Stomach (tissue), 9 donors: ENCODE measurements around the gene PCDHA12. TPM values are rescaled to one million over a fixed set of nuclear protein-coding genes. Genes with fewer than 3 reads are reported as not detected.

Experiments
- DNase-seq, 2 donors: peaks; one replicate each; pipeline versions ENCODE4 v3.0.0 to v3.0.0-alpha.2; 2013 to 2019
- H3K27ac ChIP-seq, 5 donors: fragments of 200-600 bp in 4 of 5; sonication (generic) in 4 of 5; one replicate each; pipeline ENCODE4 v1.5.1; 2013 to 2019; ENCODE audit warnings: mild to moderate bottlenecking in 1 of 5, moderate library complexity in 1 of 5
- H3K27me3 ChIP-seq, 3 donors: fragments of 200-600 bp; sonication (generic); one replicate each; pipeline ENCODE4 v1.5.1; 2017 to 2019; ENCODE audit warnings: mixed run types in 1 of 3
- H3K36me3 ChIP-seq, 4 donors: fragments of 200-600 bp; sonication (generic); 1 replicate in 3 of 4; 2 replicates in 1 of 4; pipeline ENCODE4 v1.5.1; 2016 to 2019
- H3K4me1 ChIP-seq, 4 donors: fragments of 200-600 bp; sonication (generic); one replicate each; pipeline ENCODE4 v1.5.1; 2016 to 2019
- H3K4me3 ChIP-seq, 4 donors: fragments of 200-600 bp; sonication (generic) in 3 of 4; one replicate each; pipeline ENCODE4 v1.5.1; 2016 to 2019; ENCODE audit warnings: mild to moderate bottlenecking in 1 of 4
- H3K9me3 ChIP-seq, 4 donors: fragments of 200-600 bp; sonication (generic); one replicate each; pipeline ENCODE4 v1.5.1; 2016 to 2019
- EP300 ChIP-seq: sonication (generic); formaldehyde crosslinking; IDR thresholded peaks from one replicate; pipeline ENCODE4 v1.6.1; 2017; ENCODE audit warnings: antibody characterized with exemption
- POLR2A ChIP-seq, 4 donors: fragments of 450-650 bp; IDR thresholded peaks; one replicate each; pipeline ENCODE4 v1.6.1; 2016; ENCODE audit warnings: antibody characterized with exemption in 4 of 4, control low read depth in 2 of 4, mild to moderate bottlenecking in 1 of 4, moderate library complexity in 1 of 4
- POLR2AphosphoS5 ChIP-seq, 3 donors: sonication (generic); formaldehyde crosslinking; IDR thresholded peaks; one replicate each; pipeline ENCODE4 v1.6.1; 2016; ENCODE audit warnings: antibody characterized with exemption in 3 of 3
- WGBS, 5 donors: extraction: QIAGEN DNeasy Blood & Tissue Kit in 3 of 5; methylation state at CpG; one replicate each; pipeline versions ENCODE4 v1.1.5 to v1.1.7; 2013 to 2018; 5-methylcytosine and 5-hydroxymethylcytosine counted together
- intact Hi-C: fragments of 100-400 bp; cut with DNase I; formaldehyde crosslinking; loops from one replicate; pipeline ENCODE4 v1.15.1; 2023; ENCODE audit warnings: low total_unique reads
- polyA plus RNA-seq, 3 donors: library from polyadenylated mRNA; stranded (reverse); fragments of 200-250 nt; gene quantifications; one replicate each; pipeline ENCODE4 v1.2.3, GENCODE V29; 2013
- total RNA-seq, 5 donors: library from RNA; depleted of rRNA; stranded (reverse); fragments of >200 nt; gene quantifications; one replicate each; pipeline versions ENCODE4 v1.1.0 to v1.2.3, GENCODE V29; 2014 to 2016
- TF ChIP-seq, protein P1 (sequence below), 7 experiments: fragments of 450-650 bp in 4 of 7; fragments of 200-600 bp in 3 of 7; sonication (generic) in 3 of 7; IDR thresholded peaks; one replicate each; pipeline ENCODE4 v1.5.1; 2016 to 2019; ENCODE audit warnings: antibody characterized with exemption in 7 of 7, control low read depth in 2 of 7, mild to moderate bottlenecking in 1 of 7
- donor health status: healthy with polysubstance abuse.
- donor health status: Bipolar disorder and iron deficiency.
- donor health status: healthy.

Gene PCDHA12
- total and polyA plus RNA-seq, 8 donors = 0.05 to 2.2 (median 0.55) TPM; not detected in 5

DNA sequence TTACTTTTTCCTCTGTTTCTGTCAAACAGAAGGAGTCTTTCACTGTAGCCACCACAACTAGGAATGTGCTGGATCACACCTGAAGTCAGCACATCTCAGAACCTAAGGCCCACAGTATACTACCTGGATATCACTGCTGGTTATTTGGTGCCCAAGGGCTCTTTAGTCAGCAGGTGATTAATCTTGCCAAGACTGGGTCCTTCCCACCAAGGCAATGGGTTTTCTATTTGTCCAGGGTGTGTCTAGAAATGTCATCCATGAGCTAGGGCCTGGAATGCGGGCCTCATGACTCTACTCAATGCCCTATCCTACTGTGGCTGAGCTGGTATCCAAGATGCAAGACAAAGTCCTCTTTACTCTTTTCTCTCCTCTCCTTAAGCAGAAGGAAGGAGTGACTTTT, 41.2 kb downstream of the PCDHA12 start:
- Histone ChIP-seq H3K27me3 (no peaks in the 10 kb centered on the region), H3K4me3 (no peak overlapping the region), H3K9me3 (peaks cover 0 to 33% (median 14%) of the 10 kb centered on the region in 4 donors), H3K4me1 (no peaks in the 10 kb centered on the region), H3K36me3 (no peaks in the 10 kb centered on the region), H3K27ac (no peak overlapping the region)
- DNase-seq = no peak
- intact Hi-C loops = no loop called here
- TF ChIP-seq POLR2AphosphoS5 (IDR thresholded peaks at IDR 0.05) (no peak), POLR2A (IDR thresholded peaks at IDR 0.05) (no peak), EP300 (no peak)
- TF ChIP-seq, protein P1, sequence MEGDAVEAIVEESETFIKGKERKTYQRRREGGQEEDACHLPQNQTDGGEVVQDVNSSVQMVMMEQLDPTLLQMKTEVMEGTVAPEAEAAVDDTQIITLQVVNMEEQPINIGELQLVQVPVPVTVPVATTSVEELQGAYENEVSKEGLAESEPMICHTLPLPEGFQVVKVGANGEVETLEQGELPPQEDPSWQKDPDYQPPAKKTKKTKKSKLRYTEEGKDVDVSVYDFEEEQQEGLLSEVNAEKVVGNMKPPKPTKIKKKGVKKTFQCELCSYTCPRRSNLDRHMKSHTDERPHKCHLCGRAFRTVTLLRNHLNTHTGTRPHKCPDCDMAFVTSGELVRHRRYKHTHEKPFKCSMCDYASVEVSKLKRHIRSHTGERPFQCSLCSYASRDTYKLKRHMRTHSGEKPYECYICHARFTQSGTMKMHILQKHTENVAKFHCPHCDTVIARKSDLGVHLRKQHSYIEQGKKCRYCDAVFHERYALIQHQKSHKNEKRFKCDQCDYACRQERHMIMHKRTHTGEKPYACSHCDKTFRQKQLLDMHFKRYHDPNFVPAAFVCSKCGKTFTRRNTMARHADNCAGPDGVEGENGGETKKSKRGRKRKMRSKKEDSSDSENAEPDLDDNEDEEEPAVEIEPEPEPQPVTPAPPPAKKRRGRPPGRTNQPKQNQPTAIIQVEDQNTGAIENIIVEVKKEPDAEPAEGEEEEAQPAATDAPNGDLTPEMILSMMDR (IDR thresholded peaks at IDR 0.05) = no peak
- WGBS, 5 donors = 62 to 88% (median 72%) methylated on average over 1 of the region's 1 CpG

DNA sequence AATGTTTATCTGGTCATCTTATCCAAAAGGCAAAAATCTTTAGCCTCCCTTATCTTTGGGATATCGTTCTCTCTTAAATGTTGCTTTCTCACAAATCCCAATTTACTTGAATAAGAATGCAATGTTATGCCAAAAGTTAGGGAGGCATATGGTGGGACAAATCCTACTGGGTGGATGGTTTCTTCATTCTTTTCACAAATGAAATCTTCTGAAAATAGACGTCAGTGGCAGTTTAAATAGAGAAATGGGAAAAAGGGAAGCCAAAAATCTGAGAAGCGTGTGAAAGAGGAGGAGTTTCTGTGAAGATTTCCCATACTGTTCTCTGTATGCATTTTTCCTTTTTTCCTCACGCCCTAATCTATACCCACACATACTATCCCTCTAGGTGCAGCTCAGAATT, 48.5 kb downstream of the PCDHA12 start:
- intact Hi-C loops = no loop called here
- TF ChIP-seq, protein P1 (IDR thresholded peaks at IDR 0.05) = no peak
- TF ChIP-seq EP300 = no peak
- TF ChIP-seq POLR2A (IDR thresholded peaks at IDR 0.05) = no peak
- TF ChIP-seq POLR2AphosphoS5 (IDR thresholded peaks at IDR 0.05) = no peak

DNA sequence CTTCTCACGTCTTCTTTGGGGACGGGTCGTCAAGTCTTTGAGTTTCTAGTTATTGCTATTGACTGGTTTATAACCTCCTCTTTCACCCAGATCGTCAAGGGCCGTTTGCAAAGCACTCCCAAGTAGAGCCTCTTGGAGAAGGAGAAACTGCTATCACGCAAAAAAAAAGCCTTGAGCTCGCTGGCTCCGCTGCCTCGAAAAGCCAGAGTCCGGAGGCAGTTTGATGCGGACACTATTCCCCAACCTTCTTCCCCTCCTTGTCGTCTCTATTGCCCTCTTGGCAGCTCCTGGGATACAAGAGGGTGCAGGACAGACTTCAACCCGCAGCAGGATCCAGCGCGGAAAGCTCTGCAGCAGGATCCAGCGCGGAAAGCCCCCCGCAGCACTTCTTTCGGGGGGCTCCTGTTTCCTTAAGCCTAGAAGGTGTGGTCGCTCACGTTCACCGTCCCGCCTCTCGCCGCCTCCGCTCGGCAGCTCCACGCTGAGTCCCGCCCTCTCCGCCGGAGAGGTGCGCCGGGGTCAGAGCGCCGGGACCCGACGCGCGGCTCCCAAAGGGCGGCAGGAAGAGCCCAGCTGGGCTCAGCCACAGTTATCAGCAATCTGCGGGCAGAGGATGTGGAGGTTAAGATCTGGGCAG, 50.8 kb downstream of the PCDHA12 start, which contains the start of gene PCDHAC1:
TSS of gene PCDHAC1 (plus strand) at position 494 of the 637 bp plus-strand sequence. CDS start 594 bp downstream, outside the sequence.
- no peak for TF ChIP-seq POLR2A (IDR thresholded peaks at IDR 0.05)
- no peak for TF ChIP-seq POLR2AphosphoS5 (IDR thresholded peaks at IDR 0.05)
- TF ChIP-seq, protein P1 (IDR thresholded peaks at IDR 0.05) = no peak
- Histone ChIP-seq H3K9me3 (peaks cover 0 to 32% (median 4%) of the 10 kb centered on the region in 4 donors), H3K4me1 (peaks cover 7 to 22% (median 17%) of the 10 kb centered on the region in 4 donors), H3K27me3 (peaks cover 0 to 56% (median 47%) of the 10 kb centered on the region in 3 donors), H3K27ac (peak within 1 kb of the TSS in 3 of 5 donors; percentile 2 to 64 (median 40)), H3K4me3 (peak within 1 kb of the TSS; percentile 48 to 59 (median 54)), H3K36me3 (no peaks in the 10 kb centered on the region)
- DNase-seq = peak in 1 of 2 donors; percentile 37
- WGBS, 5 donors = 4 to 11% (median 8%) methylated on average over 19 to 41 of the region's 41 CpGs
- intact Hi-C loops = no loop called here

More for the DNA sequence above, 48.5 kb downstream of the PCDHA12 start:
- Histone ChIP-seq H3K36me3 (no peaks in the 10 kb centered on the region), H3K4me1 (peaks cover 7 to 22% (median 17%) of the 10 kb centered on the region in 4 donors), H3K9me3 (peaks cover 0 to 32% (median 4%) of the 10 kb centered on the region in 4 donors), H3K4me3 (no peak overlapping the region), H3K27ac (no peak overlapping the region), H3K27me3 (peaks cover 0 to 48% (median 44%) of the 10 kb centered on the region in 3 donors)
- WGBS, 5 donors = 54 to 69% (median 64%) methylated on average over 4 of the region's 4 CpGs
- DNase-seq = no peak

DNA sequence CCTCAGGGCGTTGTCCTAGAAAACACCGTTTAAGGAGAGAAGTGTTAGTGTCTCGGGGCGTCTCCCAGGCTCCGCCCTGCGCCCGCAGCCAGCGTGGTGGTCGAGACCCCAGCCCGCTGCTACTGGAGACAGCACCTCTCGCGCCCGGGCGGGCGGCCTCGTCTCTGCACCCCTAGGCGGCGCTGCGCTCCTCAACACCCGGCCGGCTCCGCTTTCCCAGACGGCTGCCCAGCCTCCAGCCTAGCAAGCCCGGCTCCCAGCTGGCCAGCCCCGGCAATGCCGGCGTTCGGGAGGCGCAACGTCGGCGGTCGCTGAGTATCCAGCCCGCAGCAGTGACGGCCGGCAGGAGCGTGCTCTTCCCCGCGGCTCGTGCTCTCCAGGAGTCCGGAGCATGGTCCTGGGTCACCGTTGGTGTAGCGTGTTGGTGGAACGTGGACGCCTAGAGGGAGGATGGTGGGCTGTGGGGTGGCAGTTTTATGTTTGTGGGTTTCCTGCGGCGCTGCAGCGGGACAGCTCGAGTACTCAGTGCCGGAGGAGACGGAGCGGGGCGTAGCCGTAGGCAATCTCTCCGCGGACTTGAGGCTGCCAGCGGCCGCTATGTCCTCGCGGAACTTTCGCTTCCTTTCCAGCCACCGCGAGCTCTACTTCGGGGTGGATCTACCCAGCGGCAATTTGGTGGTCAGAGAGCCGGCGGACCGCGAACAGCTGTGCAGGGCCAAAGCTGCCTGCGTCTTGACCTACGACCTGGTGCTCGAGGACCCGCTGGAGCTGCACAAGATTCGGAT, 51.5 kb downstream of the PCDHA12 start:
- Histone ChIP-seq H3K27ac (peak overlapping the region in 3 of 5 donors; percentile 2 to 64 (median 40)), H3K4me1 (peaks cover 7 to 22% (median 17%) of the 10 kb centered on the region in 4 donors), H3K4me3 (peak overlapping the region; percentile 48 to 59 (median 54)), H3K9me3 (peaks cover 0 to 32% (median 4%) of the 10 kb centered on the region in 4 donors), H3K36me3 (no peaks in the 10 kb centered on the region), H3K27me3 (peaks cover 0 to 56% (median 47%) of the 10 kb centered on the region in 3 donors)
- WGBS, 5 donors = 4 to 10% (median 5%) methylated on average over 49 to 74 of the region's 74 CpGs
- TF ChIP-seq, protein P1 (IDR thresholded peaks at IDR 0.05) = peak in 5 of 7 experiments; percentile 36 to 65 (median 49)
- no peak for TF ChIP-seq POLR2A (IDR thresholded peaks at IDR 0.05)
- TF ChIP-seq EP300 = no peak
- intact Hi-C loops = no loop called here
- DNase-seq = peak; percentile 66 to 89
